HepG2 (cell line): ENCODE results near the gene GUK1. TPM values are rescaled to one million over a fixed set of nuclear protein-coding genes. Genes with fewer than 3 reads are reported as not detected.
A peak's percentile ranks its signal among the peaks of the same experiment; 100 is the strongest.

Source experiments
- ATAC-seq: fragments of 200-7000 bp; cut with Tn5 transposase; 3 replicates; pipeline ENCODE4 v1.9.1; 2020; ENCODE audit warnings: mild to moderate bottlenecking, moderate library complexity
- BruUV-seq: library from RNA; stranded (reverse); fragments of 400-500 nt; replicated peaks from 2 replicates; lab custom pipeline; 2021; lab: Mats Ljungman, UMichigan
- CTCF ChIA-PET: fragments of 300-600 bp; formaldehyde crosslinking; extraction: SDS; loops from one replicate; lab custom pipeline; 2021; ENCODE audit warnings: low total read pairs, inconsistent platforms, low intra/inter-chr PET ratio; lab: Yijun Ruan, JAX
- POLR2A ChIA-PET: fragments of 350-600 bp; sonication (Branson Sonifier 250); formaldehyde crosslinking; loops from one replicate; lab custom pipeline; 2020; ENCODE audit warnings: antibody characterized with exemption, inconsistent platforms; lab: Yijun Ruan, JAX
- DNase-seq: peaks from one replicate; pipeline ENCODE4 v3.0.0-alpha.2; 2015; ENCODE audit warnings: low spot score
- FAIRE-seq: peaks from 3 replicates; lab custom pipeline; 2011; peaks lifted over from hg19 to GRCh38; lab: Jason Lieb, UNC
- H2AFZ ChIP-seq: one replicate; pipeline ENCODE4 v1.6.1; 2011; ENCODE audit warnings: low read length, inconsistent platforms
- H3K27ac ChIP-seq: fragments of 300-600 bp; 3 replicates; pipeline ENCODE4 v1.8.0; 2011; ENCODE audit warnings: mixed run types, mild to moderate bottlenecking, mixed read lengths, low read length, inconsistent platforms; ENCODE audit not compliant: insufficient read depth; ENCODE audit errors: extremely low read length
- H3K27me3 ChIP-seq, 2 experiments: fragments of 200-600 bp in 1 of 2; 2 replicates in 1 of 2; 3 replicates in 1 of 2; pipeline versions ENCODE4 v1.6.0 to v1.8.0; 2011; ENCODE audit warnings: low read length in 2 of 2, mild to moderate bottlenecking in 2 of 2, moderate library complexity in 2 of 2, inconsistent platforms in 1 of 2; ENCODE audit not compliant: insufficient read depth in 2 of 2, control insufficient read depth in 1 of 2
- H3K36me3 ChIP-seq, 2 experiments: fragments of 200-600 bp in 1 of 2; replicated peaks in 1 of 2; 2 replicates in 1 of 2; 3 replicates in 1 of 2; pipeline versions ENCODE4 v1.5.1 to v1.8.0; 2011; ENCODE audit warnings: low read length in 2 of 2, inconsistent platforms in 1 of 2; ENCODE audit not compliant: insufficient read depth in 2 of 2, control insufficient read depth in 1 of 2
- H3K4me1 ChIP-seq: 2 replicates; pipeline ENCODE4 v1.5.1; 2012; ENCODE audit warnings: low read length, inconsistent platforms; ENCODE audit not compliant: insufficient read depth
- H3K4me2 ChIP-seq: 2 replicates; pipeline ENCODE4 v1.6.0; 2011; ENCODE audit warnings: low read depth, low read length, inconsistent platforms
- H3K4me3 ChIP-seq, 3 experiments: fragments of 200-600 bp in 1 of 3; sonication (generic), shearing (Covaris generic) in 1 of 3; replicated peaks in 1 of 3; 2 replicates each; pipeline ENCODE4 v1.5.1; 2011 to 2016; ENCODE audit warnings: low read length in 3 of 3, inconsistent platforms in 2 of 3, low read depth in 2 of 3, mild to moderate bottlenecking in 2 of 3, control low read depth in 1 of 3, mixed read lengths in 1 of 3; ENCODE audit not compliant: insufficient read depth in 1 of 3
- H3K79me2 ChIP-seq: one replicate; pipeline ENCODE4 v1.6.1; 2011; ENCODE audit warnings: low read length, inconsistent platforms; ENCODE audit not compliant: insufficient read depth
- H3K9ac ChIP-seq: 2 replicates; pipeline ENCODE4 v1.6.0; 2011; ENCODE audit warnings: mild to moderate bottlenecking, low read depth, low read length, inconsistent platforms; ENCODE audit not compliant: insufficient read depth
- H3K9me3 ChIP-seq: 2 replicates; pipeline ENCODE4 v1.5.1; 2012; ENCODE audit warnings: mild to moderate bottlenecking, low read length
- H4K20me1 ChIP-seq: 2 replicates; pipeline ENCODE4 v1.6.0; 2011; ENCODE audit warnings: inconsistent platforms, mild to moderate bottlenecking, low read length, moderate library complexity; ENCODE audit not compliant: insufficient read depth
- HMG20B ChIP-seq: conservative IDR thresholded peaks from 2 replicates; pipeline ENCODE4 v1.6.1; 2016; ENCODE audit warnings: missing genetic modification reagents, missing compliant biosample characterization
- WGBS: methylation state at CpG from one replicate; pipeline ENCODE4 v1.1.6; 2017; ENCODE audit warnings: low lambda C conversion rate; 5-methylcytosine and 5-hydroxymethylcytosine counted together
- in situ Hi-C: cut with HindIII; loops from 2 replicates; pipeline ENCODE4 v1.10.0; 2017; ENCODE audit warnings: low pct_unique_long_range_greater_than_20kb; ENCODE audit not compliant: extremely low pct_ligation_motif_present
- intact Hi-C: fragments of 100-400 bp; cut with micrococcal nuclease; formaldehyde crosslinking; loops from one replicate; pipeline ENCODE4 v1.10.0; 2022; ENCODE audit not compliant: unreplicated experiment
- polyA plus RNA-seq, 8 experiments: library from polyadenylated mRNA; depleted of rRNA in 3 of 8; stranded (reverse) in 7 of 8; unstranded in 1 of 8; fragments of >200 nt; fragmentation: Illumina TruSeq in 4 of 8; extraction: Trizol in 4 of 8; gene quantifications; 2 replicates each; pipeline versions ENCODE4 v1.2.1 to v1.2.3, GENCODE V29; 2011 to 2016; ENCODE audit warnings: low read depth in 4 of 8, missing spikeins in 1 of 8, mixed read lengths in 1 of 8; ENCODE audit not compliant: insufficient read depth in 1 of 8
- total RNA-seq, 5 experiments: library from RNA; depleted of rRNA; stranded (reverse); fragments of >200 nt; fragmentation: Illumina TruSeq; extraction: Trizol; gene quantifications; 2 replicates each; pipeline ENCODE4 v1.2.3, GENCODE V29; 2016; ENCODE audit warnings: low read depth in 1 of 5
- TF ChIP-seq, protein P1 (sequence below): sonication (generic); formaldehyde crosslinking; IDR thresholded peaks from 2 replicates; pipeline ENCODE4 v1.5.1; 2020; ENCODE audit warnings: mild to moderate bottlenecking, missing genetic modification reagents, moderate library complexity

The GUK1 gene
- total and polyA plus RNA-seq, 2 of the 13 experiments (the other 11 are each of a cell fraction or from before 2014, with no cell fraction given), result 116 to 154 TPM

DNA sequence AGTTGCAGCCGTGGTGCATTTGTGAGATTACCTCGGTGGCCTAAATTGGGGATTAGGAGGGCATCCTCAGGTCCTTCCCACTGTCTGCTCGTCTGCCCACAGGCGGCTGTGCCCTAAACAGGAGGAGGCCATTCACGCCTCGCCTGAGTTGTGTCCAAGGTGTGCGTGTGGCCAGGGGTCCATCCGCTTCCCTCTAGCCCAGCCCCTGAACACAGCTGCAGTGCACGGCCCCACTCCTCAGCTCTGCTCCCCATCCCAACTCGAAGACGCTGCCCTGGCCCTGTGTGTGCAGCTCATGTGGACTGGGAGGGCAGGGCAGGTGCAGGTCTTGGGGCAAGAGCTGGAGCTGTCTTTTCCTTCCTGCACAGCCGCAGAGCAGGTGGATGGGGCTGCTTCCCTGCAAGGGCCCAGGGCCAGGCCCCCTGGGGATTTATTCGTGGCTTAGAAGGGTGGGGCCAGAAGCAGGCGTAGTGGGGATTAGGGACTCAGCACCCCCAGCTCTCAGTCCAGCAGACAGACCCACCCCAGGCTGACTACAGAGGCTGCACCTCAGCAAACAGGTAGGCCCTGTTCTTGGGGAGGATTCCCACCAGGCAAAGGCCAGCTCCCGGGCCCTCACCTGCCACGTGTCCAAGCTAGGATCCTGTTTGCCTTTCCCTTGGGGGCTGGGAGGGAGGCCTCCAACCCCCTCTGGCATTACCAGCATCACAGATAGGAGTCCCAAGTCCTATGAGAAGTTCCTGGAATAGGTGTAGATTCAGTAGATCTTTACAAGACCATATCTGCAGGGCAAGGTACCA, 4.3 kb downstream of the GUK1 start:
- no peak for ATAC-seq
- Histone ChIP-seq H3K4me1 (peaks cover 46% of the 10 kb centered on the region), H3K4me2 (no peak overlapping the region), H2AFZ (no peak overlapping the region), H3K9ac (no peak overlapping the region), H3K9me3 (no peaks in the 10 kb centered on the region), H3K27me3 (no peaks in the 10 kb centered on the region; a peak in 1 of 5 replicates), H3K27ac (no peak overlapping the region), H3K4me3 (no peak overlapping the region; a peak in 1 of 6 replicates), H3K36me3 (peaks cover 4 to 17% of the 10 kb centered on the region in 2 experiments; a peak in 4 of 5 replicates), H3K79me2 (peaks cover 59% of the 10 kb centered on the region)
- ChIA-PET CTCF (no interaction called here), POLR2A (interaction anchor here (1.2 kb wide), 1 partner anchor 21 kb away, joined by 6 read pairs; the partner anchor contains the start of gene IBA57)
- WGBS, result 95% methylated on average over 6 of the region's 16 CpGs
- intact Hi-C loops, result no loop called here
- BruUV-seq, result no TSS peak
- no peak for FAIRE-seq
- in situ Hi-C loops, result no loop called here
- no peak for DNase-seq
- TF ChIP-seq, protein P1, sequence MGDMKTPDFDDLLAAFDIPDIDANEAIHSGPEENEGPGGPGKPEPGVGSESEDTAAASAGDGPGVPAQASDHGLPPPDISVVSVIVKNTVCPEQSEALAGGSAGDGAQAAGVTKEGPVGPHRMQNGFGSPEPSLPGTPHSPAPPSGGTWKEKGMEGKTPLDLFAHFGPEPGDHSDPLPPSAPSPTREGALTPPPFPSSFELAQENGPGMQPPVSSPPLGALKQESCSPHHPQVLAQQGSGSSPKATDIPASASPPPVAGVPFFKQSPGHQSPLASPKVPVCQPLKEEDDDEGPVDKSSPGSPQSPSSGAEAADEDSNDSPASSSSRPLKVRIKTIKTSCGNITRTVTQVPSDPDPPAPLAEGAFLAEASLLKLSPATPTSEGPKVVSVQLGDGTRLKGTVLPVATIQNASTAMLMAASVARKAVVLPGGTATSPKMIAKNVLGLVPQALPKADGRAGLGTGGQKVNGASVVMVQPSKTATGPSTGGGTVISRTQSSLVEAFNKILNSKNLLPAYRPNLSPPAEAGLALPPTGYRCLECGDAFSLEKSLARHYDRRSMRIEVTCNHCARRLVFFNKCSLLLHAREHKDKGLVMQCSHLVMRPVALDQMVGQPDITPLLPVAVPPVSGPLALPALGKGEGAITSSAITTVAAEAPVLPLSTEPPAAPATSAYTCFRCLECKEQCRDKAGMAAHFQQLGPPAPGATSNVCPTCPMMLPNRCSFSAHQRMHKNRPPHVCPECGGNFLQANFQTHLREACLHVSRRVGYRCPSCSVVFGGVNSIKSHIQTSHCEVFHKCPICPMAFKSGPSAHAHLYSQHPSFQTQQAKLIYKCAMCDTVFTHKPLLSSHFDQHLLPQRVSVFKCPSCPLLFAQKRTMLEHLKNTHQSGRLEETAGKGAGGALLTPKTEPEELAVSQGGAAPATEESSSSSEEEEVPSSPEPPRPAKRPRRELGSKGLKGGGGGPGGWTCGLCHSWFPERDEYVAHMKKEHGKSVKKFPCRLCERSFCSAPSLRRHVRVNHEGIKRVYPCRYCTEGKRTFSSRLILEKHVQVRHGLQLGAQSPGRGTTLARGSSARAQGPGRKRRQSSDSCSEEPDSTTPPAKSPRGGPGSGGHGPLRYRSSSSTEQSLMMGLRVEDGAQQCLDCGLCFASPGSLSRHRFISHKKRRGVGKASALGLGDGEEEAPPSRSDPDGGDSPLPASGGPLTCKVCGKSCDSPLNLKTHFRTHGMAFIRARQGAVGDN (CRISPR knock-in tag), result 0 out of 2 replicates have a peak, but pooled peaks have one; percentile 10
- no peak for TF ChIP-seq HMG20B
- TF ChIP-seq, all 625 proteins: peak for 1
- peaks cover 23% of the 10 kb centered on the region; the same call in 1 of the 2 replicates for H4K20me1 ChIP-seq
